H9 (cell line): Measurements from ENCODE around the gene POP4. TPM values are rescaled to one million over a fixed set of nuclear protein-coding genes. Genes with fewer than 3 reads are reported as not detected.

Source experiments
- DNase-seq: peaks from one replicate; pipeline ENCODE4 v3.0.0-alpha.2; 2017
- H2AFZ ChIP-seq: one replicate; pipeline ENCODE4 v1.6.1; 2013; ENCODE audit warnings: mild to moderate bottlenecking, low read length, control low read depth, moderate library complexity
- H2AK5ac ChIP-seq: 2 replicates; pipeline ENCODE4 v1.6.1; 2013; ENCODE audit warnings: low read length, control low read depth, mixed read lengths; ENCODE audit not compliant: insufficient read length
- H2BK120ac ChIP-seq: one replicate; pipeline ENCODE4 v1.6.1; 2013; ENCODE audit warnings: low read depth, mild to moderate bottlenecking, low read length, control low read depth, inconsistent platforms; ENCODE audit not compliant: poor library complexity, severe bottlenecking
- H2BK12ac ChIP-seq: 2 replicates; pipeline ENCODE4 v1.6.1; 2013; ENCODE audit warnings: low read length, control low read depth, mixed read lengths, low read depth; ENCODE audit not compliant: insufficient read length
- H2BK15ac ChIP-seq: 2 replicates; pipeline ENCODE4 v1.6.1; 2013; ENCODE audit warnings: low read depth, low read length, control low read depth
- H2BK20ac ChIP-seq: one replicate; pipeline ENCODE4 v1.6.1; 2013; ENCODE audit warnings: low read depth, mild to moderate bottlenecking, low read length, control low read depth, inconsistent platforms; ENCODE audit not compliant: poor library complexity, severe bottlenecking
- H2BK5ac ChIP-seq: 2 replicates; pipeline ENCODE4 v1.6.1; 2013; ENCODE audit warnings: low read length, control low read depth, mixed read lengths; ENCODE audit not compliant: insufficient read length
- H3K14ac ChIP-seq: 2 replicates; pipeline ENCODE4 v1.6.1; 2013; ENCODE audit warnings: low read length, control low read depth; ENCODE audit not compliant: insufficient read depth
- H3K18ac ChIP-seq: 2 replicates; pipeline ENCODE4 v1.6.1; 2013; ENCODE audit warnings: low read depth, mild to moderate bottlenecking, mixed read lengths, low read length, control low read depth; ENCODE audit not compliant: insufficient read length
- H3K23ac ChIP-seq: 2 replicates; pipeline ENCODE4 v1.6.1; 2013; ENCODE audit warnings: low read length, control low read depth, mixed read lengths, low read depth; ENCODE audit not compliant: insufficient read length
- H3K23me2 ChIP-seq: 2 replicates; pipeline ENCODE4 v1.6.1; 2013; ENCODE audit warnings: low read depth, mild to moderate bottlenecking, mixed read lengths, low read length, control low read depth; ENCODE audit not compliant: insufficient read length, poor library complexity, severe bottlenecking
- H3K27ac ChIP-seq: 2 replicates; pipeline ENCODE4 v1.5.1; 2013; ENCODE audit warnings: low read length, control low read depth, mixed read lengths, low read depth; ENCODE audit not compliant: insufficient read length
- H3K27me3 ChIP-seq: 2 replicates; pipeline ENCODE4 v1.6.1; 2013; ENCODE audit warnings: low read length, control low read depth, inconsistent platforms; ENCODE audit not compliant: insufficient read depth
- H3K4ac ChIP-seq: 2 replicates; pipeline ENCODE4 v1.6.1; 2013; ENCODE audit warnings: low read depth, mild to moderate bottlenecking, control low read depth, inconsistent platforms, low read length, moderate library complexity
- H3K4me1 ChIP-seq: 2 replicates; pipeline ENCODE4 v1.6.1; 2013; ENCODE audit warnings: low read length, control low read depth, inconsistent platforms; ENCODE audit not compliant: insufficient read depth
- H3K4me2 ChIP-seq: 2 replicates; pipeline ENCODE4 v1.6.1; 2013; ENCODE audit warnings: low read length, control low read depth, mixed read lengths; ENCODE audit not compliant: insufficient read length, insufficient read depth
- H3K56ac ChIP-seq: 2 replicates; pipeline ENCODE4 v1.6.1; 2013; ENCODE audit warnings: low read depth, mild to moderate bottlenecking, mixed read lengths, low read length, control low read depth; ENCODE audit not compliant: insufficient read length
- H3K79me1 ChIP-seq: 2 replicates; pipeline ENCODE4 v1.6.1; 2013; ENCODE audit warnings: low read depth, mild to moderate bottlenecking, moderate library complexity, low read length, control low read depth, inconsistent platforms; ENCODE audit not compliant: insufficient read depth, poor library complexity, severe bottlenecking
- H3K79me2 ChIP-seq: 2 replicates; pipeline ENCODE4 v1.6.1; 2013; ENCODE audit warnings: low read length, control low read depth, inconsistent platforms; ENCODE audit not compliant: insufficient read depth
- H3K9ac ChIP-seq: 2 replicates; pipeline ENCODE4 v1.6.1; 2013; ENCODE audit warnings: low read length, control low read depth, mixed read lengths; ENCODE audit not compliant: insufficient read length; ENCODE audit errors: extremely low read depth
- H3K9me3 ChIP-seq: one replicate; pipeline ENCODE4 v1.6.1; 2013; ENCODE audit warnings: low read depth, low read length, inconsistent platforms; ENCODE audit not compliant: control insufficient read depth
- H3T11ph ChIP-seq: one replicate; pipeline ENCODE4 v1.6.1; 2013; ENCODE audit warnings: mild to moderate bottlenecking, low read length, control low read depth, inconsistent platforms
- H4K20me1 ChIP-seq: one replicate; pipeline ENCODE4 v1.6.1; 2013; ENCODE audit not compliant: control insufficient read depth, insufficient read length, insufficient read depth
- H4K5ac ChIP-seq: 2 replicates; pipeline ENCODE4 v1.6.1; 2013; ENCODE audit warnings: low read depth, mild to moderate bottlenecking, mixed read lengths, low read length, control low read depth; ENCODE audit not compliant: insufficient read length
- H4K8ac ChIP-seq: replicated peaks from 2 replicates; pipeline ENCODE4 v1.6.1; 2013; ENCODE audit warnings: low read length, control low read depth, mixed read lengths, low read depth; ENCODE audit not compliant: insufficient read length
- H4K91ac ChIP-seq: 2 replicates; pipeline ENCODE4 v1.6.1; 2013; ENCODE audit warnings: low read depth, mild to moderate bottlenecking, moderate library complexity, mixed read lengths, low read length, control low read depth; ENCODE audit not compliant: insufficient read length
- H3K27ac Mint-ChIP-seq, 3 experiments: 2 replicates in 2 of 3; 3 replicates in 1 of 3; pipeline ENCODE4 v1.8.0; 2020 to 2021; ENCODE audit warnings: mixed read lengths in 3 of 3, mild to moderate bottlenecking in 1 of 3, moderate library complexity in 1 of 3
- H3K27me3 Mint-ChIP-seq: 2 replicates; pipeline ENCODE4 v1.8.0; 2021; ENCODE audit warnings: low read depth, mild to moderate bottlenecking, moderate library complexity, mixed read lengths
- H3K36me3 Mint-ChIP-seq, 3 experiments: 2 replicates in 2 of 3; 3 replicates in 1 of 3; pipeline ENCODE4 v1.8.0; 2020 to 2021; ENCODE audit warnings: low read depth in 3 of 3, mixed read lengths in 3 of 3; ENCODE audit not compliant: insufficient read depth in 1 of 3
- H3K4me1 Mint-ChIP-seq, 2 experiments: 2 replicates each; pipeline ENCODE4 v1.8.0; 2020; ENCODE audit warnings: mixed read lengths in 2 of 2
- H3K4me3 Mint-ChIP-seq, 2 experiments: 2 replicates in 1 of 2; 3 replicates in 1 of 2; pipeline ENCODE4 v1.8.0; 2020 to 2021; ENCODE audit warnings: mild to moderate bottlenecking in 2 of 2, mixed read lengths in 2 of 2, moderate library complexity in 1 of 2
- H3K9me3 Mint-ChIP-seq, 2 experiments: 2 replicates in 1 of 2; 3 replicates in 1 of 2; pipeline ENCODE4 v1.8.0; 2020; ENCODE audit warnings: mild to moderate bottlenecking in 2 of 2, mixed read lengths in 2 of 2, moderate library complexity in 1 of 2
- CTCF ChIP-seq: fragments of 200-600 bp; sonication (generic); conservative IDR thresholded peaks from 3 replicates; pipeline ENCODE4 v1.8.0; 2021; ENCODE audit warnings: antibody characterized with exemption, mild to moderate bottlenecking
- WGBS: extraction: QIAGEN DNeasy Blood & Tissue Kit; methylation state at CpG from one replicate; pipeline ENCODE4 v1.1.7; 2013; ENCODE audit warnings: missing lambda C conversion rate, low lambda C conversion rate, mixed read lengths; ENCODE audit not compliant: insufficient read length; ENCODE audit errors: extremely low coverage; 5-methylcytosine and 5-hydroxymethylcytosine counted together
- total RNA-seq: library from RNA; stranded (reverse); gene quantifications from 2 replicates; pipeline ENCODE4 v1.2.1, GENCODE V29; 2021

POP4 gene
- total RNA-seq, 1 experiment from 2014 or later, result 51.4 TPM

- H3K4ac ChIP-seq, result no peak overlapping the region
- no peak overlapping the region for H2BK5ac ChIP-seq
- WGBS, result no CpG with 5 or more reads among the region's 3 CpGs
- peaks cover 3% of the 10 kb centered on the region; the same call in 1 of the 2 replicates for H3K4me1 ChIP-seq
- DNase-seq, result no peak
- no peaks in the 10 kb centered on the region for H3K79me2 ChIP-seq
- no peak overlapping the region for H3K4me2 ChIP-seq
- no peaks in the 10 kb centered on the region for H4K20me1 ChIP-seq
- Mint-ChIP-seq H3K27me3 (peaks cover 92% of the 10 kb centered on the region), H3K27ac (no peak overlapping the region), H3K36me3 (no peaks in the 10 kb centered on the region; a peak in 1 of 7 replicates), H3K4me3 (no peak overlapping the region), H3K9me3 (peaks cover 0 to 4% of the 10 kb centered on the region in 2 experiments; a peak in 4 of 5 replicates), H3K4me1 (peaks cover 18% of the 10 kb centered on the region in 2 experiments)
- no peak overlapping the region for H2BK15ac ChIP-seq
- no peak overlapping the region for H4K91ac ChIP-seq
- no peak for TF ChIP-seq CTCF
- H4K8ac ChIP-seq, result no peak overlapping the region
- H3K56ac ChIP-seq, result no peak overlapping the region
- H3K14ac ChIP-seq, result no peak overlapping the region
- no peak overlapping the region for H3K18ac ChIP-seq
- H3K23ac ChIP-seq, result no peak overlapping the region
- H4K5ac ChIP-seq, result no peak overlapping the region
- H2BK20ac ChIP-seq, result no peak overlapping the region
- no peak overlapping the region for H2BK12ac ChIP-seq
- no peak overlapping the region for H2BK120ac ChIP-seq
- H2AK5ac ChIP-seq, result no peak overlapping the region
- H3K9me3 ChIP-seq, result no peaks in the 10 kb centered on the region
- no peaks in the 10 kb centered on the region for H3K79me1 ChIP-seq
- no peak overlapping the region for H3K27ac ChIP-seq
- no peak overlapping the region for H3T11ph ChIP-seq
- H3K9ac ChIP-seq, result no peak overlapping the region
- H2AFZ ChIP-seq, result no peak overlapping the region
- H3K27me3 ChIP-seq, result no peaks in the 10 kb centered on the region
- H3K23me2 ChIP-seq, result no peaks in the 10 kb centered on the region
These were observed 14.4 kb upstream of the POP4 start for GRCh38 chr19:29591670-29592069.
